ENCODE measurements around the gene SLC30A1. TPM values are rescaled to one million over a fixed set of nuclear protein-coding genes. Genes with fewer than 3 reads are reported as not detected.

The SLC30A1 gene
- total and polyA plus RNA-seq, 2 of the 13 experiments (the other 11 are each of a cell fraction or from before 2014, with no cell fraction given), result 5.9 to 24.4 TPM

- TF ChIP-seq CREB1 (IDR thresholded peaks at IDR 0.05) (no peak), CREB1 (CRISPR knock-in tag; IDR thresholded peaks at IDR 0.05) (no peak), DRAP1 (CRISPR knock-in tag; IDR thresholded peaks at IDR 0.05) (no peak), ZNF230 (CRISPR knock-in tag; IDR thresholded peaks at IDR 0.05) (no peak), ZNF75D (CRISPR knock-in tag; IDR thresholded peaks at IDR 0.05; ENCODE audit: borderline replicate concordance) (no peak), KAT2B (IDR thresholded peaks at IDR 0.05; ENCODE audit: borderline replicate concordance, low read depth, low read length) (no peak), ZBTB14 (CRISPR knock-in tag; IDR thresholded peaks at IDR 0.05) (no peak), IRF9 (CRISPR knock-in tag; IDR thresholded peaks at IDR 0.05; ENCODE audit: borderline replicate concordance) (no peak; the same call in 1 of the 2 replicates), ZBTB10 (CRISPR knock-in tag; IDR thresholded peaks at IDR 0.05; ENCODE audit: borderline replicate concordance) (no peak), PREB (CRISPR knock-in tag; IDR thresholded peaks at IDR 0.05) (no peak), TBP (CRISPR knock-in tag; IDR thresholded peaks at IDR 0.05) (no peak), RFX5 (IDR thresholded peaks at IDR 0.05; ENCODE audit: low read depth, low read length) (no peak), ZNF737 (CRISPR knock-in tag; IDR thresholded peaks at IDR 0.05; ENCODE audit: borderline replicate concordance) (no peak), SIX4 (CRISPR knock-in tag; IDR thresholded peaks at IDR 0.05) (0 out of 2 replicates have a peak, but pooled peaks have one; percentile 21), NRL (CRISPR knock-in tag; IDR thresholded peaks at IDR 0.05; ENCODE audit: borderline replicate concordance) (no peak), MYPOP (CRISPR knock-in tag; IDR thresholded peaks at IDR 0.05) (no peak), THAP11 (CRISPR knock-in tag; IDR thresholded peaks at IDR 0.05) (no peak), ZBTB49 (CRISPR knock-in tag; IDR thresholded peaks at IDR 0.05; ENCODE audit: borderline replicate concordance) (no peak)
Observed at GRCh38 chr1:211619033-211619996, 40.4 kb upstream of the SLC30A1 start (continued).

Measured in HepG2 (cell line).